Fibroblast of skin of right biceps (primary cell): ENCODE data around the gene ARFRP1.
"Not testable (repeated sequence)": the region's sequence is repeated elsewhere in the genome, so short reads cannot be mapped to it uniquely, and the experiment has no call there.

Experiments used
- DNase-seq: peaks from one replicate; pipeline ENCODE4 v3.0.0-alpha.2; 2013

ARFRP1 gene

DNA sequence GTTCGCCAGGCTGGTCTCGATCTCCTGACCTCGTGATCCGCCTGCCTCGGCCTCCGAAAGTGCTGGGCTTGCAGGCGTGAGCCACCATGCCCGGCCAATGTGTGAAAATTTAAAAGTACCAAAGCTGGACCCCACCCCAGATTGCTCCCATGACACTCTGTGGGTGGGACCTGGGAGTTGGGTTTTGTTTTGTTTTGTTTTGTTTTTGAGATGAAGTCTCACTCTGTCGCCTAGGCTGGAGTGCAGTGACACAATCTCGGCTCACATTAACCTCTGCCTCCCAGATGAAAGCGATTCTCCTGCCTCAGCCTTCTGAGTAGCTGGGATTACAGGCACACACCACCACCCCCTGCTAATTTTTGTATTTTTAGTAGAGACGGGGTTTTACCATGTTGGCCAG lies 36.1 kb downstream of the ARFRP1 start:
- DNase-seq = not testable (repeated sequence)

DNA sequence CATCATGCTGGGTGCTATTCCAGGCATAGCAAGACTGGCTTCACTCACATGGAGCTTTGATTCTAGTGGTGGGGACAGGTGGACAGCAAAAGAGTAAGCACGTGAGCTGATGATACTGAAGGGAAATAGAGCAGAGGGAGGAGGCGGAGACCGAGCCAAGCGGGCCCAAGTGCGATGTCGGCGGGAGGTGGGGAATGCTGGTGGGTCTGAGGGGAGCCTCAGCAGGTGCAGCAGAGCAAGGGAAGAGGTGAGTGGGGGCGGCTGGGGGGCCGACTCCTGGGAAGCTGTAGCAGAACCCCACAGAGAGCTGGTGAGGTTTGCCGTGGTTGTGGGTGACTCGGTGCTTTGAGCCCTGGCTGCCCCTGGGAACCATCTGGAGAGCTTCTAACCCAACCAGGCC lies 39.4 kb downstream of the ARFRP1 start:
- DNase-seq = no peak

DNA sequence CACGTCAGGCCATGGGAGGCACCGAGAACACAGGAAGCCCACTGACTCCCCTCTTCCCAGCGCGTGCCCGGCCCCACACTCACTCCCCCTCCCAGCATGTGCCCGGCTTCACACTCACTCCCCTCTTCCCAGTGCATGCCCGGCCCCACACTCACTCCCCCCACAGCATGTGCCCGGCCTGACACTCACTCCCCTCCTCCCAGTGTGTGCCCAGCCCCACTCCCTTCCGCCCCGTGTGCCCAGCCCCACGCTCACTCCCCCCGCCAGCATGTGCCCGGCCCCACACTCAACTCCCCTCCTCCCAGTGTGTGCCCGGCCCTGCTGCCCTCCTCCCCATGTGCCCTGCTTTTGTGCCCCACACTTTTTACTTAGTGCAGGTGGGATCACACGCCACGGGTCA lies 39.9 kb downstream of the ARFRP1 start:
- no peak for DNase-seq

DNA sequence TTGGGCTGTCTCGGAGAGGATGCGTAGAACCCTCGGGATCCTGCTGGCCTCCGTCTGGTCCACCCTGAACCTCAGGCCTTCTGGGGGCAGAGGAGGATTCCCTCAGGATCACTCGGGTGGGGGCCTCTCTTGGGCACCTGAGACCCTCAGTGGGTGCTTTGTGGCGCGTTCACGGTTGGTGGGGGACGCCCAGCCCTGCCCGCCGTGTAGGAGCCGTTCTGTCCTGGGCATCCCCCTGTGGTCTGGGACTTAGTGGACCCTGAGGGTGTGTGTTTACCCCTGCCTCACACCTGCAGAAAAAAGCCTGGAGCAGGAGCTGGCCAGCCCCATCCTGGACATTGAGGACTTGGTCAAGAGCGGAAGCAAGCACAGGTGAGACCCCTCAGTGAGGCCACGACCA lies 42.1 kb downstream of the ARFRP1 start:
- no peak for DNase-seq

GRCh38 chr20:63664861-63665594 lies 42.7 kb downstream of the ARFRP1 start:
- DNase-seq = peak; percentile 38

GRCh38 chr20:63664143-63664851 lies 43.5 kb downstream of the ARFRP1 start:
- DNase-seq = no peak

DNA sequence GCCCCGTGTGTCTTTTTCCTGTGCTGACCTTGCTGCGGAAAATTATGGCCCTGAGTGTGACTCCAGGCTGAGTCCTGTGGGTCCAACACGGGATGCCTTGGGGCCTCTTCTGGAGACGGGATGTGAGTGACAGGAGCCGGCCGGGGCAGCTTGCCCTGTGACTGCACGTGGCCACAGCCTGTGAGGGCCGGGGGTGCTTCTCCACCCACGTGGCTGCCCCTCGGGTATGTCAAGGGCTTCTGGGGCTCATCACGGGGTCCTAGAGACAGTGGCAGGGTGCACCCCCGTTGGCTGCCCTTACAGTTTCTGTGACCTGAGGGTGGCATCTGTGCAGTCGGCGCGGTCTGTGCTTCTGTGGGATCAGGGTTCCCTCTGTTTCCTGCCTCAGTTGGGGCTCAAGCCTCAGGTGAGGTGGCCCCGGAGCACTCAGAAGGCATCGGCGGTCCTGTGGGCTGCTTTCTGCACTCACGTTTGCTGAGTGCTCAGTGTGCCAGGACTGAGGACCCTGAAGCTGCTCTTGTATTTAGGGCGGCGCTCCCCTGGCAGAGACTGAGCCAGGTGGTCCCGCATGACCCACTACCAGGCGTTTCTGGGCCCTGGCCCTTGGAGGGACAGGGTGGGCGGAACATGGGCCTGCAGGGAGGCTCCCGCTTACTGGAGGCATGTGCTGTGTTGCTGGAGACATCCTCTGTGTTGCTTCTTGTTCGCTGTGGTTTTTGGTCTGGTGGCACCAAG lies 44.3 kb downstream of the ARFRP1 start:
- no peak for DNase-seq

DNA sequence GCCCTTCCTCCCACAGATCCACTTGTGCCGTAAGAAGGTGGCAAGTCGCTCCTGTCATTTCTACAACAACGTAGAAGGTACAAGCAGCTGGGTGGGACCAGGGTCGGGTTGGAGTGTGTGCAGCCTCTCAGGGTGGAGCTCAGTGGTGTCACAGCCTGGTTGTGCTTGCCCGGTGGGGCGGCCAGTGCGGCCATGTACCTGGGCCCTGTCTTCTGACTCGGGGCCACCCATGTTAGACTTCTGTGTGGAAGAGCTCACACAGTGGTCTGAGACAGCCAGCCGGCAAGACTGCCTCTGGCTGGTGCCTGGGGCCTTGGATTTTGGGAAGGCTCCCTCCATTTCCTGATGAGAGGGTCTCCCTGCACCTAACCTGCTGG lies 45.0 kb downstream of the ARFRP1 start:
- DNase-seq = no peak

- no peak for DNase-seq
Measured at GRCh38 chr20:63661959-63662812, 45.6 kb downstream of the ARFRP1 start.

DNA sequence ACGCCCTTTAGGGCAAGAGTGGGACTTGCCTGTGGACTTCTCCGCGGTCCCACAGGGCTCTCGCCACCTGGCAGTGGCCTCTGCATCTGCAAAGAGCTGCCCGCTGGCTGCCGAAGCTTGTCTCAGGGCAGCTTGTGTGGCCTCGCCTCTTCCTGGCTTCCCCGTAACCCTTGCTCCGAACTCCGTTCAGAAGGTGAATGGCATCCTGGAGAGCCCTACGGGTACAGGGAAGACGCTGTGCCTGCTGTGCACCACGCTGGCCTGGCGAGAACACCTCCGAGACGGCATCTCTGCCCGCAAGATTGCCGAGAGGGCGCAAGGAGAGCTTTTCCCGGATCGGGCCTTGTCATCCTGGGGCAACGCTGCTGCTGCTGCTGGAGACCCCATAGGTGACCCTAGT lies 46.7 kb downstream of the ARFRP1 start:
- DNase-seq = no peak

DNA sequence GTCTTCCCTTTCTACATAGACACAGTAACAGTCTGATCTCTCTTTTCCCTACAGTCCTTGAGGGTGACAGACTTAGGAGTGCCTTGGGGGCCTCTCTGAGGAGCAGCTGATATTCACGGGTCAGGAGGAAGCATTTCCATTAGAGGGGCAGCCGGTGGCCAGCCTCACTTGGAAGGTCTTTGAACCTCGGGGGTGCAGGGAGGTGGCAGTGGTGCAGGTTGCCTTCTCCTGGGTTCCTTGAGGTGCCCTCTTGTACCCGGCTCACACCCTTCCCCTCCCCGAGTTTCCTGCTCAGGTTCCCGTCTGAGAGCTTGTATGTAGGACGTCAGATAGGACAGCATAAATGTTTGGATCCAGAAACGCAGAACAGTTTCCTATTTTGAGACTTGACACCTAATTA lies 47.2 kb downstream of the ARFRP1 start:
- DNase-seq = no peak

- DNase-seq = not testable (repeated sequence)
Measured at GRCh38 chr20:63660174-63660573, 47.6 kb downstream of the ARFRP1 start.

GRCh38 chr20:63659370-63659769 lies 48.4 kb downstream of the ARFRP1 start:
- no peak for DNase-seq

GRCh38 chr20:63658749-63659187 lies 49.0 kb downstream of the ARFRP1 start:
- DNase-seq = peak; percentile 37

DNA sequence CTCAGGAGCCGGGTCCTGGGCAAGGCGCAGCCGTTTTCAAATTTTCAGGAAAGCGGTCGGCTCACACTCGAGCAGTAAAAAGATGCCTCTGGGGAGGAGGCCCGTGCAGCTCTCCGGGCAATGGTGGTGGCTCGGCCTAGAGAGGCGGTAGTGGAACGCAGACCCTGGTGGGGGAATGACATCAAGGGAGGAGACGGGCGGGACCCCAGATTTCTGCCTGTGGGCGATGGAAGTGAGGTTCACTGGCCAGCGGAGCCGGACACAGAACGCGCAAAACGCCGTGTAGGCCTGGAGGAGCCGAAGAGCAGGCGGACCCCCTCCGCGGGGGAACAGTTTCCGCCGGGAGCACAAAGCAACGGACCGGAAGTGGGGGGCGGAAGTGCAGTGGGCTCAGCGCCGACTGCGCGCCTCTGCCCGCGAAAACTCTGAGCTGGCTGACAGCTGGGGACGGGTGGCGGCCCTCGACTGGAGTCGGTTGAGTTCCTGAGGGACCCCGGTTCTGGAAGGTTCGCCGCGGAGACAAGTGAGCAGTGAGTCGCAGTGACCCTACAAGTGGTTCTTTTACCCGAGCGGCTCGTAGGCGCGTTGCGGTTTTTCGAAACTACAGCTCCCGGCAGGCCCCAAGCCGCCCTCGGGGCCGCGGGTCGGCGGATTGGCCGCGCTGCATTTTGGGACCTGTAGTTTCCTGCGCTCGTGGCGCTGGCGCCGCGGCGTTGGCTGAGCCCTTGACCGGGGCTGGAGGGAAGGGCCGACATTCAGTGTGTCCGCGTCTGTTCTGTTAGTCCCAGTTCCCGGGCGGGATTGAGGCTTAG lies 49.6 kb downstream of the ARFRP1 start, which contains the start of gene RTEL1:
Gene RTEL1, plus strand, starts transcription at position 376 of the 812 bp plus-strand sequence. CDS start 1,091 bp downstream, outside the sequence.
- peak; percentile 90 for DNase-seq

DNA sequence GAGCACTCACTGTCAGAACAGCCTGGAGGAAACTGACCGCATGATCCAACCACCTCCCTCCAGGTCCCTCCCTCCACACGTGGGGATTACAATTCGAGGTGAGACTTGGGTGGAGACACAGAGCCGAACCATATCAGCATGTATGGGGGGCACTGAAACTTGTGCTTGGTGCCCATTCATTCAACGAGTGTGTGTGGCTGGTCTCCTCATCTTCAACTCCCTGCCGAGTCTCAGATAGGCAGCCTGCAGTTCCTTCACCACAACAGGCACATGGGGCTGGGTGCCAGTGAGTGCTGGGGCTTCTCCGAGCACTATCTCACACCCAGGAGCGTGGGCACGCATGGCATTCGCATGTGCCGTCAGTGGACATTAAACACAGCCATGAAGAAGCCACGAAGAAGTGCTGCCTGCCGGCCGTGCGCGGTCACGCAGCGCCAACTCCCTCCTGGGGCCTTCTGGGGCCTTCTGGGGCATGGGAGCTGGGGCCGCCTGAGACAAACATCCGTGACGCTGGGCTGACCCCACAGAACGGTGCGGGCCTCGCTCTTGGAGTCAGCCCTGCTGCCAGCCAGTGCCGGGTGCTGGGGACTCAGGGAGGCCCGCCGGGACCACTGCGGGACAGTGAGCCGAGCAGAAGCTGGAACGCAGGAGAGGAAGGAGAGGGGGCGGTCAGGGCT lies 50.4 kb downstream of the ARFRP1 start:
- DNase-seq = peak; percentile 10

GRCh38 chr20:63656451-63656850 lies 51.3 kb downstream of the ARFRP1 start:
- no peak for DNase-seq

GRCh38 chr20:63655249-63655648 lies 52.5 kb downstream of the ARFRP1 start:
- no peak for DNase-seq

DNA sequence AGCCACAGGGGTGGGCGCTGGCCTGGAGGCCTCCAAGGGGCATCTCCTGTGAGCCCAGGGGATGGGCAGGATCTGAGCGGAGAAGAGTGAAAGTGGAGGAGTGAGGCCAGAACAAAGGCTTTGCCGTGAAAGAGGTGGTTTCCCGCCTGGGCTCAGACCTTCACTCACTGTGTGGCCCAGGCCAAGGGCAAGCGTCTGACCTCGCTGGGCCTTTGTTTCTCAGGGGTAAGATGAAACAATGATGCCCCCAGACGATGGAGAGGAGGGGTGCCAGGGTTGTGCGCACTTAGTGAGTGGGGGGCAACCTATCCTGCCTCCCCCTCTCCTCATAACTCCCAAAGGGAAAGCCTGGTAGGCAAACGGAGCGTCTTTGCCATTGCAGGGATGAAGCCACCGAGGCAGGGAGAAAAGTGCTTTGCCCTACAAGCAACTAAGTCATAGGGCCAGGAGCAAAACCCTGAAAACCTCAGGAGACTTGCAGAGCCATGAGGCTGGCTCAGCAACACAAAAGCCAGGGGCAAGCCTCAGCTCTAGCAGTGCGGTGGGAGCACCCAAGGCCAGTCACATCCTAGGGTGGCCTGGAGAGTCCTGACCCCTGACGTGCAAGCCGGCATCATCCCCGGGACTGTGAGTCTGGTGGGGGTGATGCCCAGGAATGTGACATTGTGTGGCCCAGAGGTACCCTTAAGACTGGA lies 53.7 kb downstream of the ARFRP1 start:
- no peak for DNase-seq
